ENCODE data around the gene EVC.

Gene EVC

GRCh38 chr4:5857199-5857598 is 146.2 kb downstream of the EVC start:
- DNase-seq = no peak

- no peak for DNase-seq
Observed at GRCh38 chr4:5858020-5858769, 147.2 kb downstream of the EVC start.

- DNase-seq = peak; percentile 17
Observed at GRCh38 chr4:5863461-5864113, 152.6 kb downstream of the EVC start.
